Measurements from ENCODE around the gene GPX4.

DNA sequence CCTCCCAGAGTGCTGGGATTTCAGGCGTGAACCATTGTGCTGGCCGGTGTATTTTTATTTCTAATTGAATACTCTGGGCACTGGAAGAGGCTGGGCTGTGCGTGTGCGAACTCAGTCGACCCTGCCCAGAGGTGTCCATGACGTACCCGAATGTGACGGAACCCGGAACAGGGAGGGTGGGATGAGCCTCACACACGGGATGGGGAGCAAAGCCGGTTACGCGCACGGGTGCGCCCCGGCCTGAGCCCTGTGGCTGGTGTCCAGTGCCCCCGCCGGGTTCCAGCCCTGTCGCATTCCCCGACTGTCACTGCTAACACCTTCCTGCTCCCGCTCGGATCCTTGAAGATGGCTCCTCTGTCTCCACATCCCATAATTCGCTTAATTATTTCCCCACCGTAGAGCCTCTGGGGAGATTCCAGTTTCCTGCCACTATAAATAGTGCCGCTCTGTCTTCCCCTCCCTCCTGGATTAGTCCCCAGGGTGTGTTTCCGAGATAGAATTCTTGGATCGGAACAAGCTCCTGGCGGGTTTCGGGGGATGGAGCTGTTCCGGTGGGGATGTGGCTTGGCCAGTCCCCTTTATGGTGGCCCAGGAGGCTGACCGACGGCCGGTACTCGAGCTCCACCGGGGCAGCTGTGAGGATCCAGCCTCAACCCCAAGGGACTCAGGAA is 48.3 kb downstream of the GPX4 start:
- TF ChIP-seq, protein P1, sequence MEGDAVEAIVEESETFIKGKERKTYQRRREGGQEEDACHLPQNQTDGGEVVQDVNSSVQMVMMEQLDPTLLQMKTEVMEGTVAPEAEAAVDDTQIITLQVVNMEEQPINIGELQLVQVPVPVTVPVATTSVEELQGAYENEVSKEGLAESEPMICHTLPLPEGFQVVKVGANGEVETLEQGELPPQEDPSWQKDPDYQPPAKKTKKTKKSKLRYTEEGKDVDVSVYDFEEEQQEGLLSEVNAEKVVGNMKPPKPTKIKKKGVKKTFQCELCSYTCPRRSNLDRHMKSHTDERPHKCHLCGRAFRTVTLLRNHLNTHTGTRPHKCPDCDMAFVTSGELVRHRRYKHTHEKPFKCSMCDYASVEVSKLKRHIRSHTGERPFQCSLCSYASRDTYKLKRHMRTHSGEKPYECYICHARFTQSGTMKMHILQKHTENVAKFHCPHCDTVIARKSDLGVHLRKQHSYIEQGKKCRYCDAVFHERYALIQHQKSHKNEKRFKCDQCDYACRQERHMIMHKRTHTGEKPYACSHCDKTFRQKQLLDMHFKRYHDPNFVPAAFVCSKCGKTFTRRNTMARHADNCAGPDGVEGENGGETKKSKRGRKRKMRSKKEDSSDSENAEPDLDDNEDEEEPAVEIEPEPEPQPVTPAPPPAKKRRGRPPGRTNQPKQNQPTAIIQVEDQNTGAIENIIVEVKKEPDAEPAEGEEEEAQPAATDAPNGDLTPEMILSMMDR (IDR thresholded peaks at IDR 0.05): no peak
- TF ChIP-seq EP300 (IDR thresholded peaks at IDR 0.05): no peak
- no peak for TF ChIP-seq POLR2A (IDR thresholded peaks at IDR 0.05)
- TF ChIP-seq POLR2AphosphoS5 (IDR thresholded peaks at IDR 0.05): peak in 2 of 4 donors; percentile 6 to 20
